Nephron progenitor cell (in vitro differentiated cells): ENCODE measurements around the gene FCER1G.

Experiments
- DNase-seq: peaks from one replicate; pipeline ENCODE4 v3.0.0; 2021
- H3K27ac Mint-ChIP-seq: 2 replicates; pipeline ENCODE4 v1.8.0; 2021; ENCODE audit warnings: mild to moderate bottlenecking, moderate library complexity, mixed read lengths
- H3K27me3 Mint-ChIP-seq: 2 replicates; pipeline ENCODE4 v1.8.0; 2021; ENCODE audit warnings: mild to moderate bottlenecking, low read depth, mixed read lengths; ENCODE audit not compliant: poor library complexity
- H3K36me3 Mint-ChIP-seq: 2 replicates; pipeline ENCODE4 v1.8.0; 2021; ENCODE audit warnings: low read depth, mixed read lengths
- H3K4me1 Mint-ChIP-seq: 2 replicates; pipeline ENCODE4 v1.8.0; 2021; ENCODE audit warnings: mixed read lengths
- H3K4me3 Mint-ChIP-seq: 2 replicates; pipeline ENCODE4 v1.8.0; 2021; ENCODE audit warnings: mild to moderate bottlenecking, moderate library complexity, mixed read lengths
- H3K9me3 Mint-ChIP-seq: 2 replicates; pipeline ENCODE4 v1.8.0; 2021; ENCODE audit warnings: mild to moderate bottlenecking, moderate library complexity, mixed read lengths
- TF ChIP-seq, protein P1 (sequence below): fragments of 200-600 bp; sonication (generic); IDR thresholded peaks from 2 replicates; pipeline ENCODE4 v1.5.0; 2021; ENCODE audit warnings: antibody characterized with exemption

FCER1G gene

DNA sequence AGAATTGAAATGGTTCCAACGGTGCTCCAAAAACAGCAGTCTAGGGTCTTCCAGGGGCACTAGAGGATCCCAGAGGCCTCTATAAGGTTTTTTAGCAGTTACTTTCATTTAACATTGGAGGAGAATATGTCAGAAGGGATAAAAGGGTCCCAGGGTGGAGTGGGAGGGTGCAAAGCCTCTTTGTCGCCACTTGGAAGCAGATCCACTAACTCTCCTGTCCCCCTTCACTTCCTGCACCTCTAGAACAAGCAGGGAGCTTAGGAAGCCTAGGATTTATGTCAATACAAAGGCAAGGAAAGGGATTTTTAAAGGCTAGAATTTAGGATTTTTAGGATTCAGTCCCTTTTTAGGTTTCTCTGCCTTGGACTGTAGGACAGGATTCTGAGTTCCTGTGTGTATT is 51.7 kb downstream of the FCER1G start:
- Mint-ChIP-seq H3K4me3 (no peak overlapping the region), H3K27ac (no peak overlapping the region)

GRCh38 chr1:161267321-161267720 is 52.2 kb downstream of the FCER1G start:
- no peak for DNase-seq
- Mint-ChIP-seq H3K9me3 (no peaks in the 10 kb centered on the region), H3K4me3 (no peak overlapping the region), H3K27ac (no peak overlapping the region), H3K4me1 (peaks cover 13% of the 10 kb centered on the region), H3K36me3 (no peaks in the 10 kb centered on the region), H3K27me3 (peaks cover 38% of the 10 kb centered on the region)
- TF ChIP-seq, protein P1, sequence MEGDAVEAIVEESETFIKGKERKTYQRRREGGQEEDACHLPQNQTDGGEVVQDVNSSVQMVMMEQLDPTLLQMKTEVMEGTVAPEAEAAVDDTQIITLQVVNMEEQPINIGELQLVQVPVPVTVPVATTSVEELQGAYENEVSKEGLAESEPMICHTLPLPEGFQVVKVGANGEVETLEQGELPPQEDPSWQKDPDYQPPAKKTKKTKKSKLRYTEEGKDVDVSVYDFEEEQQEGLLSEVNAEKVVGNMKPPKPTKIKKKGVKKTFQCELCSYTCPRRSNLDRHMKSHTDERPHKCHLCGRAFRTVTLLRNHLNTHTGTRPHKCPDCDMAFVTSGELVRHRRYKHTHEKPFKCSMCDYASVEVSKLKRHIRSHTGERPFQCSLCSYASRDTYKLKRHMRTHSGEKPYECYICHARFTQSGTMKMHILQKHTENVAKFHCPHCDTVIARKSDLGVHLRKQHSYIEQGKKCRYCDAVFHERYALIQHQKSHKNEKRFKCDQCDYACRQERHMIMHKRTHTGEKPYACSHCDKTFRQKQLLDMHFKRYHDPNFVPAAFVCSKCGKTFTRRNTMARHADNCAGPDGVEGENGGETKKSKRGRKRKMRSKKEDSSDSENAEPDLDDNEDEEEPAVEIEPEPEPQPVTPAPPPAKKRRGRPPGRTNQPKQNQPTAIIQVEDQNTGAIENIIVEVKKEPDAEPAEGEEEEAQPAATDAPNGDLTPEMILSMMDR = no peak

More for the DNA sequence above, 51.7 kb downstream of the FCER1G start:
- TF ChIP-seq, protein P1 = no peak
- Mint-ChIP-seq H3K27me3 (peaks cover 40% of the 10 kb centered on the region), H3K9me3 (no peaks in the 10 kb centered on the region), H3K4me1 (peaks cover 15% of the 10 kb centered on the region), H3K36me3 (no peaks in the 10 kb centered on the region)
- no peak for DNase-seq
